ENCODE data around the gene SKAP2.

The SKAP2 gene

GRCh38 chr7:26696161-26696560 lies 168.2 kb downstream of the SKAP2 start:
- DNase-seq (ENCODE audit: low spot score), result no peak

- no peak for DNase-seq (ENCODE audit: low spot score)
Observed at GRCh38 chr7:26694713-26695112, 169.7 kb downstream of the SKAP2 start.

GRCh38 chr7:26694141-26694540 lies 170.2 kb downstream of the SKAP2 start:
- no peak for DNase-seq (ENCODE audit: low spot score)

GRCh38 chr7:26691886-26692285 lies 172.5 kb downstream of the SKAP2 start:
- DNase-seq (ENCODE audit: low spot score), result no peak

GRCh38 chr7:26691406-26691805 lies 173.0 kb downstream of the SKAP2 start:
- no peak for DNase-seq (ENCODE audit: low spot score)

GRCh38 chr7:26690135-26690805 lies 174.1 kb downstream of the SKAP2 start:
- DNase-seq (ENCODE audit: low spot score), result no peak

- DNase-seq (ENCODE audit: low spot score), result no peak
Observed at GRCh38 chr7:26688936-26689506, 175.4 kb downstream of the SKAP2 start.

GRCh38 chr7:26688388-26688787 lies 176.0 kb downstream of the SKAP2 start:
- no peak for DNase-seq (ENCODE audit: low spot score)

GRCh38 chr7:26687032-26687431 lies 177.4 kb downstream of the SKAP2 start:
- DNase-seq (ENCODE audit: low spot score), result no peak

GRCh38 chr7:26686448-26686981 lies 177.9 kb downstream of the SKAP2 start:
- DNase-seq (ENCODE audit: low spot score), result no peak

GRCh38 chr7:26685606-26686005 lies 178.8 kb downstream of the SKAP2 start:
- no peak for DNase-seq (ENCODE audit: low spot score)

GRCh38 chr7:26684447-26684846 lies 179.9 kb downstream of the SKAP2 start:
- DNase-seq (ENCODE audit: low spot score), result no peak

GRCh38 chr7:26683277-26683676 lies 181.1 kb downstream of the SKAP2 start:
- no peak for DNase-seq (ENCODE audit: low spot score)

GRCh38 chr7:26681819-26682418 lies 182.5 kb downstream of the SKAP2 start:
- DNase-seq (ENCODE audit: low spot score), result no peak

- DNase-seq (ENCODE audit: low spot score), result no peak
Observed at GRCh38 chr7:26680587-26680986, 183.8 kb downstream of the SKAP2 start.

- DNase-seq (ENCODE audit: low spot score), result no peak
Observed at GRCh38 chr7:26675143-26675887, 189.1 kb downstream of the SKAP2 start.

- DNase-seq (ENCODE audit: low spot score), result no peak
Observed at GRCh38 chr7:26673858-26674257, 190.5 kb downstream of the SKAP2 start.

- DNase-seq (ENCODE audit: low spot score), result no peak
Observed at GRCh38 chr7:26673271-26673670, 191.1 kb downstream of the SKAP2 start.

- DNase-seq (ENCODE audit: low spot score), result no peak
Observed at GRCh38 chr7:26670841-26671240, 193.5 kb downstream of the SKAP2 start.

- DNase-seq (ENCODE audit: low spot score), result no peak
Observed at GRCh38 chr7:26670290-26670689, 194.1 kb downstream of the SKAP2 start.

GRCh38 chr7:26668821-26669220 lies 195.6 kb downstream of the SKAP2 start:
- no peak for DNase-seq (ENCODE audit: low spot score)

- DNase-seq (ENCODE audit: low spot score), result peak; percentile 95
Observed at GRCh38 chr7:26667514-26668133, 196.8 kb downstream of the SKAP2 start.
